A549 treated with GW870086 at 1 μM for 4 hours (cell line): Measurements from ENCODE around the gene GLUD1. TPM values are rescaled to one million over a fixed set of nuclear protein-coding genes. Genes with fewer than 3 reads are reported as not detected.

ENCODE experiments used
- total RNA-seq: library from RNA; stranded (reverse); fragments of 200-300 nt; extraction: Qiagen RNA extraction; gene quantifications from 5 replicates; pipeline ENCODE4 v1.2.3, GENCODE V29; 2022; ENCODE audit warnings: low read depth

The GLUD1 gene
- 82.5 to 102 TPM (median 96.3 TPM) in 5 replicates for total RNA-seq

GRCh38 chr10:87094373-87095235, at the start of gene GLUD1, which contains the start of gene SHLD2:
Gene GLUD1, minus strand, starts transcription at chr10:87094843. Its CDS starts 74 bp downstream, at chr10:87094769.
Gene SHLD2, plus strand, starts transcription at chr10:87095206. Its CDS starts 56,149 bp downstream, at chr10:87151355.

GRCh38 chr10:87020056-87020455, 74.6 kb downstream of the GLUD1 start, which contains the start of gene FAM25A:
Gene FAM25A, plus strand, starts transcription at chr10:87020294. Its CDS starts 31 bp downstream, at chr10:87020325.

Other genes starting within 250 kb of the GLUD1 start
- 0.63 to 1.9 TPM (median 0.89 TPM) in 5 replicates for gene MMRN2, start 137.2 kb downstream of the GLUD1 start, total RNA-seq
- 10.0 to 15.0 TPM (median 13.9 TPM) in 5 replicates for gene SNCG, start 136.2 kb downstream of the GLUD1 start, total RNA-seq
- gene ADIRF, start 126.4 kb downstream of the GLUD1 start, total RNA-seq: not detected in 5 replicates
- gene FAM25A, start 74.5 kb downstream of the GLUD1 start, total RNA-seq: not detected in 5 replicates
- 23.6 to 28.4 TPM (median 26.6 TPM) in 5 replicates for gene SHLD2, start 363 bp upstream of the GLUD1 start, total RNA-seq
- gene NUTM2A, start 130.6 kb upstream of the GLUD1 start, total RNA-seq: 0.10 to 0.21 TPM (median 0.16 TPM) in 3 of 5 replicates, not detected in the others